Endothelial cell of umbilical vein (primary cell): ENCODE data around the gene SHMT1. TPM values are rescaled to one million over a fixed set of nuclear protein-coding genes. Genes with fewer than 3 reads are reported as not detected.

Experiments
- BruUV-seq: library from RNA; stranded (reverse); fragments of 400-500 nt; replicated peaks from 2 replicates; lab custom pipeline; 2021; lab: Mats Ljungman, UMichigan
- CTCF ChIA-PET: fragments of 300-600, 350-600 bp; sonication (Branson Sonifier 250); formaldehyde crosslinking; loops from one replicate; lab custom pipeline; 2021; ENCODE audit warnings: antibody characterized with exemption, inconsistent platforms; lab: Charles Lee
- POLR2A ChIA-PET: fragments of 300-600, 350-600 bp; sonication (Branson Sonifier 250); formaldehyde crosslinking; loops from one replicate; lab custom pipeline; 2021; ENCODE audit warnings: antibody characterized with exemption, inconsistent platforms; lab: Charles Lee
- DNase-seq: peaks from one replicate; pipeline ENCODE4 v3.0.0-alpha.2; 2011; ENCODE audit warnings: low read depth, low spot score
- FAIRE-seq: peaks from 2 replicates; lab custom pipeline; 2011; peaks lifted over from hg19 to GRCh38; lab: Jason Lieb, UNC
- H2AFZ ChIP-seq: 2 replicates; pipeline ENCODE4 v1.6.0; 2012; ENCODE audit warnings: low read depth, low read length, control low read depth, inconsistent platforms
- H3K27ac ChIP-seq: 2 replicates; pipeline ENCODE4 v1.5.1; 2011; ENCODE audit warnings: low read depth, mild to moderate bottlenecking, control low read depth, low read length, moderate library complexity; ENCODE audit not compliant: insufficient read depth
- H3K27me3 ChIP-seq, 2 experiments: 2 replicates each; pipeline versions ENCODE4 v1.6.0 to v1.6.1; 2011; ENCODE audit warnings: low read length in 2 of 2, mixed read lengths in 1 of 2; ENCODE audit not compliant: control insufficient read depth in 2 of 2, insufficient read depth in 2 of 2
- H3K36me3 ChIP-seq, 2 experiments: 2 replicates in 1 of 2; 3 replicates in 1 of 2; pipeline ENCODE4 v1.5.1; 2011; ENCODE audit warnings: low read length in 2 of 2, mild to moderate bottlenecking in 1 of 2, moderate library complexity in 1 of 2; ENCODE audit not compliant: control insufficient read depth in 2 of 2, insufficient read depth in 2 of 2; ENCODE audit errors: extremely low read depth in 1 of 2
- H3K4me1 ChIP-seq: 3 replicates; pipeline ENCODE4 v1.5.1; 2011; ENCODE audit warnings: mild to moderate bottlenecking, low read length; ENCODE audit not compliant: control insufficient read depth, insufficient read depth; ENCODE audit errors: extremely low read depth
- H3K4me2 ChIP-seq: 2 replicates; pipeline ENCODE4 v1.6.1; 2011; ENCODE audit warnings: low read length, control low read depth, mixed read lengths; ENCODE audit not compliant: insufficient read depth
- H3K4me3 ChIP-seq, 3 experiments: fragments of 200-600 bp in 1 of 3; sonication (generic), shearing (Covaris generic) in 1 of 3; replicated peaks in 1 of 3; 2 replicates each; pipeline ENCODE4 v1.5.1; 2011 to 2016; ENCODE audit warnings: control low read depth in 3 of 3, low read length in 3 of 3, mild to moderate bottlenecking in 2 of 3, inconsistent platforms in 1 of 3, low read depth in 1 of 3, moderate library complexity in 1 of 3; ENCODE audit not compliant: insufficient read depth in 1 of 3
- H3K79me2 ChIP-seq: 2 replicates; pipeline ENCODE4 v1.6.0; 2012; ENCODE audit warnings: low read length, inconsistent platforms; ENCODE audit not compliant: control insufficient read depth, insufficient read depth
- H3K9ac ChIP-seq: replicated peaks from 2 replicates; pipeline ENCODE3; 2011; ENCODE audit warnings: low read length, control low read depth; ENCODE audit not compliant: insufficient read depth; ENCODE audit errors: extremely low read depth
- H3K9me1 ChIP-seq: replicated peaks from 3 replicates; pipeline ENCODE4 v1.6.0; 2011; ENCODE audit warnings: mild to moderate bottlenecking, low read length; ENCODE audit not compliant: control insufficient read depth, insufficient read depth; ENCODE audit errors: extremely low read depth
- H3K9me3 ChIP-seq: replicated peaks from 2 replicates; pipeline ENCODE4 v1.5.1; 2012; ENCODE audit warnings: low read length, inconsistent platforms; ENCODE audit not compliant: control insufficient read depth, insufficient read depth
- H4K20me1 ChIP-seq: replicated peaks from 2 replicates; pipeline ENCODE3; 2011; ENCODE audit warnings: mild to moderate bottlenecking, low read length; ENCODE audit not compliant: control insufficient read depth, insufficient read depth; ENCODE audit errors: extremely low read depth
- CTCF ChIP-seq, 2 donors: IDR thresholded peaks; 1 replicate in 1 of 2; 2 replicates in 1 of 2; pipeline ENCODE4 v1.5.1; 2011; ENCODE audit warnings: low read length in 2 of 2, mild to moderate bottlenecking in 2 of 2, moderate library complexity in 2 of 2, control low read depth in 1 of 2, inconsistent platforms in 1 of 2, low read depth in 1 of 2; ENCODE audit not compliant: insufficient read depth in 1 of 2; ENCODE audit errors: extremely low read depth in 1 of 2
- EZH2 ChIP-seq: IDR thresholded peaks from 2 replicates; pipeline ENCODE4 v1.6.1; 2012; ENCODE audit warnings: borderline replicate concordance, low read depth, mild to moderate bottlenecking, moderate library complexity, low read length, inconsistent platforms; ENCODE audit not compliant: severe bottlenecking
- FOS ChIP-seq: IDR thresholded peaks from 2 replicates; pipeline ENCODE4 v1.6.1; 2011; ENCODE audit warnings: mild to moderate bottlenecking, low read length, moderate library complexity, borderline replicate concordance; ENCODE audit not compliant: insufficient read depth
- GATA2 ChIP-seq: IDR thresholded peaks from 2 replicates; pipeline ENCODE4 v1.7.0; 2011; ENCODE audit warnings: low read depth, mild to moderate bottlenecking, moderate library complexity, mixed read lengths, low read length; ENCODE audit not compliant: insufficient read length, insufficient read depth
- JUN ChIP-seq: IDR thresholded peaks from 2 replicates; pipeline ENCODE4 v1.6.1; 2011; ENCODE audit warnings: borderline replicate concordance, low read depth; ENCODE audit not compliant: insufficient read length, insufficient read depth
- MYC ChIP-seq: IDR thresholded peaks from one replicate; pipeline ENCODE4 v1.6.1; 2011; ENCODE audit warnings: mild to moderate bottlenecking, low read depth, low read length
- POLR2A ChIP-seq: IDR thresholded peaks from 2 replicates; pipeline ENCODE4 v1.6.1; 2012; ENCODE audit warnings: low read depth, mild to moderate bottlenecking, control low read depth, low read length
- POLR2AphosphoS5 ChIP-seq: IDR thresholded peaks from 2 replicates; pipeline ENCODE4 v1.6.1; 2012; ENCODE audit warnings: low read depth, mild to moderate bottlenecking, control low read depth, low read length, moderate library complexity; ENCODE audit not compliant: insufficient read depth
- dilution Hi-C: fragments of 300-500 bp; cut with MboI; formaldehyde crosslinking; loops from one replicate; pipeline ENCODE4 v1.15.0; 2019; ENCODE audit warnings: low sequenced_read_pairs; ENCODE audit not compliant: extremely low pct_ligation_motif_present
- intact Hi-C: fragments of 100-400 bp; cut with micrococcal nuclease; formaldehyde crosslinking; loops from one replicate; pipeline ENCODE4 v1.10.0; 2022
- polyA plus RNA-seq, 4 experiments: library from polyadenylated mRNA; depleted of rRNA in 3 of 4; stranded (reverse) in 3 of 4; unstranded in 1 of 4; fragments of >200 nt; gene quantifications; 2 replicates each; pipeline versions ENCODE4 v1.2.1 to v1.2.3, GENCODE V29; 2011 to 2012; ENCODE audit warnings: missing spikeins in 1 of 4
- total RNA-seq: library from RNA; stranded (reverse); gene quantifications from 2 replicates; pipeline ENCODE4 v1.2.3, GENCODE V29; 2021
- TF ChIP-seq, protein P1 (sequence below): IDR thresholded peaks from 2 replicates; pipeline ENCODE4 v1.6.1; 2011; ENCODE audit not compliant: insufficient read depth, insufficient read length

The SHMT1 gene
- total and polyA plus RNA-seq, 2 donors (not counting 3 experiments of a cell fraction or from before 2014, with no cell fraction given) = 18.9 to 27.6 TPM

DNA sequence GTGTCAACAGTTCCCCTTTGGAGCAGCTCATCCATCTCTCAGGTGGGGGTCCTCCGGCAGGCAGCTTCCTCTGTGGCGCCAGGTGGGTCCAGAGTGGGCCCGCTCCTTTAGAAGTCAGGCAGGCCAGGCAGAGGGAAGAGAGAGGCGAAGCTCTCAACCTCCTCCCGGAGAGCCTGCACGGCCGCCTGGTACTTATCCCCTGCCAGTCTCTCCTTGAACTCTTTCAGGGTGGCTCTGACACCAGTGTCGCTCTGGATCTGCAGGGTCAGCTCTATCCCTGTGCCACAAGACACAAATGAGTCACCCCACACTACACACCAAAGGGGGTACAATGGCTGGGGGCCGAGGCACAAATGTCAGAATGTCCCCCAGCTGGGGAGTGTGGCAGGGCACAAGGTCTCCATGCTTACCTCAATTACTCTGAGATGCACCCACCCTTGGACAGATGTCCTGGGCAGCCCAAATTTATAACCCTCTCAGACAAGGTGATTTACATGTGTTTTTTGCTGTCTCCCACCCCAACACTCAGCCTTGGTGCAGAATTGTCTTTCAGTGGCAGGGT is 34.6 kb downstream of the SHMT1 start:
- no peak for FAIRE-seq

More for the DNA sequence above, 34.6 kb downstream of the SHMT1 start:
- Histone ChIP-seq H3K4me3 (no peak overlapping the region), H3K27ac (no peak overlapping the region), H3K36me3 (peaks cover 3 to 33% of the 10 kb centered on the region in 2 experiments), H3K9me1 (no peaks in the 10 kb centered on the region), H3K4me1 (no peaks in the 10 kb centered on the region), H2AFZ (no peak overlapping the region), H3K9ac (no peak overlapping the region), H3K27me3 (no peaks in the 10 kb centered on the region), H3K9me3 (no peaks in the 10 kb centered on the region), H4K20me1 (no peaks in the 10 kb centered on the region), H3K4me2 (no peak overlapping the region), H3K79me2 (no peaks in the 10 kb centered on the region)
- intact Hi-C loops = no loop called here
- no peak for DNase-seq
- dilution Hi-C loops = no loop called here
- POLR2A ChIA-PET = no interaction called here
- CTCF ChIA-PET = interaction anchor here (1.5 kb wide), 1 partner anchor 9 kb away, joined by 4 read pairs; no protein-coding TSS in a partner anchor
- BruUV-seq = no TSS peak
- TF ChIP-seq CTCF (IDR thresholded peaks at IDR 0.05; ENCODE audit: extremely low read depth in 1 of 2, insufficient read depth in 1 of 2, low read depth in 1 of 2, low read length in 2 of 2) (no peak), FOS (no peak), JUN (no peak), POLR2A (no peak), GATA2 (no peak), MYC (no peak), EZH2 (no peak), POLR2AphosphoS5 (no peak)
- TF ChIP-seq, protein P1, sequence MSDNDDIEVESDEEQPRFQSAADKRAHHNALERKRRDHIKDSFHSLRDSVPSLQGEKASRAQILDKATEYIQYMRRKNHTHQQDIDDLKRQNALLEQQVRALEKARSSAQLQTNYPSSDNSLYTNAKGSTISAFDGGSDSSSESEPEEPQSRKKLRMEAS = no peak
